Measurements from ENCODE around the gene XRCC3.

XRCC3 gene

GRCh38 chr14:103738701-103739451 is 23.6 kb upstream of the XRCC3 start:
- no peak for DNase-seq (ENCODE audit: low read depth, low spot score)

GRCh38 chr14:103738166-103738565 is 22.9 kb upstream of the XRCC3 start:
- no peak for DNase-seq (ENCODE audit: low read depth, low spot score)

GRCh38 chr14:103737432-103738045 is 22.3 kb upstream of the XRCC3 start:
- DNase-seq (ENCODE audit: low read depth, low spot score): no peak

- no peak for DNase-seq (ENCODE audit: low read depth, low spot score)
Observed at GRCh38 chr14:103736546-103737431, 21.5 kb upstream of the XRCC3 start.

GRCh38 chr14:103735815-103736545 is 20.7 kb upstream of the XRCC3 start:
- DNase-seq (ENCODE audit: low read depth, low spot score): no peak

- no peak for DNase-seq (ENCODE audit: low read depth, low spot score)
Observed at GRCh38 chr14:103735439-103735814, 20.2 kb upstream of the XRCC3 start.

GRCh38 chr14:103735022-103735421 is 19.8 kb upstream of the XRCC3 start:
- no peak for DNase-seq (ENCODE audit: low read depth, low spot score)

GRCh38 chr14:103734081-103734888 is 19.0 kb upstream of the XRCC3 start:
- no peak for DNase-seq (ENCODE audit: low read depth, low spot score)

GRCh38 chr14:103733651-103734050 is 18.4 kb upstream of the XRCC3 start:
- DNase-seq (ENCODE audit: low read depth, low spot score): peak; percentile 54

GRCh38 chr14:103732868-103733620 is 17.8 kb upstream of the XRCC3 start:
- DNase-seq (ENCODE audit: low read depth, low spot score): no peak

- DNase-seq (ENCODE audit: low read depth, low spot score): no peak
Observed at GRCh38 chr14:103731916-103732867, 16.9 kb upstream of the XRCC3 start.

GRCh38 chr14:103731481-103731880 is 16.2 kb upstream of the XRCC3 start:
- DNase-seq (ENCODE audit: low read depth, low spot score): no peak

- peak; percentile 40 for DNase-seq (ENCODE audit: low read depth, low spot score)
Observed at GRCh38 chr14:103730490-103731035, 15.3 kb upstream of the XRCC3 start.

- DNase-seq (ENCODE audit: low read depth, low spot score): no peak
Observed at GRCh38 chr14:103729496-103730448, 14.5 kb upstream of the XRCC3 start.

- no peak for DNase-seq (ENCODE audit: low read depth, low spot score)
Observed at GRCh38 chr14:103728721-103729120, 13.5 kb upstream of the XRCC3 start.

GRCh38 chr14:103728141-103728540 is 12.9 kb upstream of the XRCC3 start:
- no peak for DNase-seq (ENCODE audit: low read depth, low spot score)

GRCh38 chr14:103727313-103727980 is 12.2 kb upstream of the XRCC3 start:
- no peak for DNase-seq (ENCODE audit: low read depth, low spot score)

Measured in astrocyte of the hippocampus (primary cell).